Uterus (tissue), 4 donors: ENCODE results near the gene TRA2B. TPM values are rescaled to one million over a fixed set of nuclear protein-coding genes. Genes with fewer than 3 reads are reported as not detected.

Experiments
- DNase-seq, 2 donors: peaks; one replicate each; pipeline ENCODE4 v3.0.0-alpha.2; 2019 to 2020
- H3K27ac ChIP-seq, 2 donors: fragments of 200-600 bp; sonication (generic); 1 replicate in 1 of 2; 2 replicates in 1 of 2; pipeline ENCODE4 v1.5.1; 2016 to 2018
- H3K27me3 ChIP-seq, 2 donors: fragments of 200-600 bp; sonication (generic); one replicate each; pipeline ENCODE4 v1.5.1; 2018 to 2019; ENCODE audit warnings: control low read depth in 1 of 2
- H3K36me3 ChIP-seq, 2 donors: fragments of 200-600 bp; sonication (generic); one replicate each; pipeline ENCODE4 v1.5.1; 2019; ENCODE audit warnings: control low read depth in 1 of 2
- H3K4me1 ChIP-seq, 2 donors: fragments of 200-600 bp; sonication (generic); one replicate each; pipeline ENCODE4 v1.5.1; 2018 to 2019; ENCODE audit warnings: control low read depth in 1 of 2
- H3K4me3 ChIP-seq, 2 donors: fragments of 200-600 bp; sonication (generic); 1 replicate in 1 of 2; 2 replicates in 1 of 2; pipeline ENCODE4 v1.5.1; 2018 to 2019; ENCODE audit warnings: mild to moderate bottlenecking in 1 of 2
- H3K9me3 ChIP-seq, 2 donors: fragments of 200-600 bp; sonication (generic); one replicate each; pipeline ENCODE4 v1.5.1; 2019; ENCODE audit warnings: control low read depth in 1 of 2
- CTCF ChIP-seq, 4 experiments: fragments of 200-600 bp in 2 of 4; fragments of 450-650 bp in 2 of 4; sonication (generic) in 2 of 4; IDR thresholded peaks; one replicate each; pipeline ENCODE4 v1.5.1; 2016 to 2019; ENCODE audit warnings: antibody characterized with exemption in 4 of 4, mild to moderate bottlenecking in 2 of 4, moderate library complexity in 1 of 4
- POLR2A ChIP-seq, 2 donors: fragments of 450-650 bp; IDR thresholded peaks; one replicate each; pipeline ENCODE4 v1.6.1; 2016; ENCODE audit warnings: antibody characterized with exemption in 2 of 2, mild to moderate bottlenecking in 1 of 2, moderate library complexity in 1 of 2
- intact Hi-C: fragments of 100-400 bp; cut with DNase I; formaldehyde crosslinking; loops from one replicate; pipeline ENCODE4 v1.15.1; 2023; ENCODE audit warnings: low total_unique reads
- total RNA-seq, 4 donors: library from RNA; depleted of rRNA in 3 of 4; stranded (reverse); fragments of >200 nt in 3 of 4; gene quantifications; one replicate each; pipeline versions ENCODE4 v1.1.0 to v1.2.4, GENCODE V29; 2014 to 2023
- donor health status: DM: yes; HTN: yes; CAD: no.

The TRA2B gene
- total RNA-seq, 4 donors from 2014 or later: 33.8 to 425 (median 173) TPM

- TF ChIP-seq POLR2A (IDR thresholded peaks at IDR 0.05) (no peak), CTCF (IDR thresholded peaks at IDR 0.05) (no peak)
- no peaks in the 10 kb centered on the region for H3K9me3 ChIP-seq
- no peak overlapping the region for H3K4me3 ChIP-seq
- intact Hi-C loops: no loop called here
- H3K27ac ChIP-seq: no peak overlapping the region
- H3K27me3 ChIP-seq: no peaks in the 10 kb centered on the region
- H3K4me1 ChIP-seq: no peaks in the 10 kb centered on the region
- no peak for DNase-seq
- H3K36me3 ChIP-seq: no peaks in the 10 kb centered on the region
These were observed 27.7 kb upstream of the TRA2B start for GRCh38 chr3:185965496-185965895.

- Histone ChIP-seq H3K36me3 (no peaks in the 10 kb centered on the region), H3K27me3 (no peaks in the 10 kb centered on the region), H3K4me3 (no peak overlapping the region), H3K4me1 (no peaks in the 10 kb centered on the region), H3K9me3 (no peaks in the 10 kb centered on the region), H3K27ac (no peak overlapping the region)
- no peak for TF ChIP-seq POLR2A (IDR thresholded peaks at IDR 0.05)
- TF ChIP-seq CTCF (IDR thresholded peaks at IDR 0.05): no peak
- intact Hi-C loops: no loop called here
- DNase-seq: no peak
These were observed 23.9 kb upstream of the TRA2B start for GRCh38 chr3:185961675-185962232.

- no peaks in the 10 kb centered on the region for H3K4me1 ChIP-seq
- intact Hi-C loops: no loop called here
- no peak overlapping the region for H3K27ac ChIP-seq
- no peaks in the 10 kb centered on the region for H3K9me3 ChIP-seq
- TF ChIP-seq POLR2A (IDR thresholded peaks at IDR 0.05) (no peak), CTCF (IDR thresholded peaks at IDR 0.05) (no peak)
- no peaks in the 10 kb centered on the region for H3K27me3 ChIP-seq
- H3K36me3 ChIP-seq: no peaks in the 10 kb centered on the region
- H3K4me3 ChIP-seq: no peak overlapping the region
- no peak for DNase-seq
These were observed 22.9 kb upstream of the TRA2B start for GRCh38 chr3:185960522-185961288.

- no peak for DNase-seq
These were observed 22.1 kb upstream of the TRA2B start for GRCh38 chr3:185959609-185960521.

More at GRCh38 chr3:185959609-185960521, 22.1 kb upstream of the TRA2B start:
- TF ChIP-seq CTCF (IDR thresholded peaks at IDR 0.05) (no peak), POLR2A (IDR thresholded peaks at IDR 0.05) (no peak)
- Histone ChIP-seq H3K4me3 (no peak overlapping the region), H3K27ac (no peak overlapping the region), H3K9me3 (no peaks in the 10 kb centered on the region), H3K36me3 (no peaks in the 10 kb centered on the region), H3K4me1 (no peaks in the 10 kb centered on the region), H3K27me3 (no peaks in the 10 kb centered on the region)
- intact Hi-C loops: no loop called here
